Stimulated activated CD8-positive, alpha-beta memory T cell treated with anti-CD3 and anti-CD28 coated beads, Interleukin-7, amount 100 ng/mL, for 4 hours (primary cell): ENCODE measurements around the gene SLC24A3.
"Not testable (repeated sequence)": the region's sequence is repeated elsewhere in the genome, so short reads cannot be mapped to it uniquely, and the experiment has no call there.

Experiments used
- DNase-seq, 2 donors: peaks; one replicate each; pipeline ENCODE4 v3.0.0-alpha.2; 2020; ENCODE audit warnings: low read depth in 2 of 2

SLC24A3 gene

GRCh38 chr20:19631410-19631809 is 419.0 kb downstream of the SLC24A3 start:
- no peak for DNase-seq

- no peak for DNase-seq
These were observed 421.5 kb downstream of the SLC24A3 start for GRCh38 chr20:19633985-19634384.

- DNase-seq: not testable (repeated sequence)
These were observed 427.1 kb downstream of the SLC24A3 start for GRCh38 chr20:19639471-19640045.

GRCh38 chr20:19642860-19643259 is 430.4 kb downstream of the SLC24A3 start:
- DNase-seq: no peak

- no peak for DNase-seq
These were observed 431.6 kb downstream of the SLC24A3 start for GRCh38 chr20:19644085-19644484.

GRCh38 chr20:19646963-19647362 is 434.5 kb downstream of the SLC24A3 start:
- no peak for DNase-seq

- DNase-seq: no peak
These were observed 435.6 kb downstream of the SLC24A3 start for GRCh38 chr20:19648024-19648423.

- DNase-seq: no peak
These were observed 436.6 kb downstream of the SLC24A3 start for GRCh38 chr20:19649041-19649440.

GRCh38 chr20:19652591-19653026 is 440.2 kb downstream of the SLC24A3 start:
- no peak for DNase-seq

- no peak for DNase-seq
These were observed 440.9 kb downstream of the SLC24A3 start for GRCh38 chr20:19653327-19653726.

- no peak for DNase-seq
These were observed 442.5 kb downstream of the SLC24A3 start for GRCh38 chr20:19654921-19655320.

GRCh38 chr20:19658137-19658536 is 445.7 kb downstream of the SLC24A3 start:
- no peak for DNase-seq

- no peak for DNase-seq
These were observed 447.0 kb downstream of the SLC24A3 start for GRCh38 chr20:19659448-19659847.

GRCh38 chr20:19660808-19661378 is 448.5 kb downstream of the SLC24A3 start:
- no peak for DNase-seq

- DNase-seq: no peak
These were observed 449.5 kb downstream of the SLC24A3 start for GRCh38 chr20:19661717-19662636.

- no peak for DNase-seq
These were observed 450.2 kb downstream of the SLC24A3 start for GRCh38 chr20:19662637-19662995.

GRCh38 chr20:19668418-19668817 is 456.0 kb downstream of the SLC24A3 start:
- no peak for DNase-seq

- no peak for DNase-seq
These were observed 458.4 kb downstream of the SLC24A3 start for GRCh38 chr20:19670829-19671228.

GRCh38 chr20:19671374-19671773 is 458.9 kb downstream of the SLC24A3 start:
- no peak for DNase-seq

GRCh38 chr20:19672498-19672897 is 460.1 kb downstream of the SLC24A3 start:
- no peak for DNase-seq

GRCh38 chr20:19673575-19673974 is 461.1 kb downstream of the SLC24A3 start:
- DNase-seq: no peak

- no peak for DNase-seq
These were observed 463.8 kb downstream of the SLC24A3 start for GRCh38 chr20:19676202-19676601.

GRCh38 chr20:19677336-19677735 is 464.9 kb downstream of the SLC24A3 start:
- no peak for DNase-seq
